Kasumi-1 (cell line): ENCODE measurements around the gene SND1.

Experiments
- DNase-seq, 2 experiments: peaks; one replicate each; lab custom pipeline; 2025; lab: John Stamatoyannopoulos, UW

Gene SND1

GRCh38 chr7:128037081-128037480 lies 385.1 kb downstream of the SND1 start:
- no peak for DNase-seq

DNA sequence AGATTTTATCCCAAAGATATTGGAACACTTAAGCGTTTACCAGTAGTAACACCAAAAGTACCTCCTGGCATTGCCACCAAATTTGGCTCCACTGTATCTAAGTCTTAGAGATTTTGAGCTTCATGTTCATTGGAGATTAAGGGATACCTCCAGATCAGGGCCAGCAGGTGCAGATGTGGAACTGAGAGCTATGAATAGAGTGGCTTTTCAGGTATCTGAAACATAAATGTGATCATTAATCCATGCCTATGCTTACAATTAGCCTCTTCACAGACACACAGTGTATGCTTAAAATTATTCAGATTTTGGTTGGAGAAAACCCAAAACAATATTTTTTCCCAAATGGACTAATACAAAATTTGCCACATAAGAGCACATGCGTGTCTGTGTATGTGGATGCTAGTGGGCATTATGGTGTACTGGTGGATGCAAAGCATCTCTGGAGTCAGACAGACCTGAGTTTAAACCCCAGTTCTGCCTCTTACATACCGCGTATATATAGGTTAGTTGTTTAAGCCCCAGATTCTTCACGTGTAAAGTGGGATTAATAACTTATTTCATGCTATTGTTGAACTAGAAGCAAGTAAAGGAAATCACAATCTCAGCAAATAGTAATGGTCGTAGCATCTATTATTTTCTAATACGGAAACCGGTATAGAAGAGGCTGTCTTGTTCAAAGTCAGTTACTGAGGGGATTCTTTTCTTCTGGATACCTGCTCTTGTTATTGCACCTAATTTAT lies 386.1 kb downstream of the SND1 start:
- no peak for DNase-seq

DNA sequence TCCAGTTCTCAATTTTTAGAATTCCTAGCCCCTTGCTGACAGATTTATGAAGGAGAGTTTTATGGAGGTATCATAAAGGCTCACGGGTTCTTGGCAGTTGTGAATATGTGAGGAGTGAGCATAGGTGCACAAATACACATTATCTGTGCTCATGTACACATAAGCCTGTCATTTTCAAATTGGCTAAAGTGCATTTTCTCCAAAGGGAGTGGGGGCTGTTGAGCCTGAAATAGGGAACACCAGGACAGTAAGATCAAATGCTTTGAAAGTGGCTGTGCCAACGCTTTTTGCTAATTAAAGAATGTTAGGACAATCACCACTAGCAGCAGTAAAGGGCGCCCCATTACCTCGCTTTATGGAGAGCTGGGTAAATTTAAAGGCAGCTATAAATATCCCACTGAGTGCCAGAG lies 387.6 kb downstream of the SND1 start:
- no peak for DNase-seq

GRCh38 chr7:128040205-128040604 lies 388.2 kb downstream of the SND1 start:
- DNase-seq: no peak

DNA sequence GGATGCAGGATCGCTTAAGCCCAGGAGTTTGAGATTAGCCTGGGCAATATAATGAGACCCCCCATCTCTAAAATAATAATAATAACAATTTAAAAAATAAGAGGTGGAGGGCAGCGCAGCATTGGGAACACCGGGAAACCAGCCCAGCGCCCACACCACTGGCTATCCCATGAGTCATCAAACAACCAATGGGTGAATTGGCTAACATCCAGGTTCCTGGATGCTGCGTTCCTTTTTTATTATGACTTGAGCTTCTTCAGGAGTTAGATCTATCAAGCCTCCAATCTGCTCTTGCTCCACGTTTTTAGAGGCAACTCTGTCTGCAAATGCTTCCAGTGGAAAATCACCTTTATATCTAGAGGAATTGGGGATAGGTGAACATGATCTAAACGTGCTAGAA lies 389.2 kb downstream of the SND1 start:
- DNase-seq: no peak

DNA sequence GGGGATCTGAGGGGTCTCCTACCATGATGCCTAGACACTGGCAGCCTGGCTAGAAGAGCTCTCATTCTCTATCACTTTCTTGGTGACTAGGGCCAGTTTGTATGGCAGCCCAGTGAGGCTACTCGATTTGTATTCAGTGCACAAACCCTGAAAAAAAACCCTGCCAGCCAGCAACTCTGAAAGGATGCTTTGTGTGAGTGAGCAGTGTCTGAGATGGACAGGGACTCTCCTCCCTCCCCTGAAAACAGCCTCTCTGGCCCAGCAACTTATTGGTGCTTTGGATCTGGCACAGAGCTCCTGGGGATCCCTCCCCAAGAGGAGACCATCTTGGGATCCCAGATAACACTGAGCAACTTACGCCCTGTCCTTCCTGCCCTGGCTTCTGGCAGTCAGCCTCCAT lies 390.0 kb downstream of the SND1 start:
- no peak for DNase-seq

GRCh38 chr7:128044064-128044463 lies 392.1 kb downstream of the SND1 start:
- DNase-seq: no peak

DNA sequence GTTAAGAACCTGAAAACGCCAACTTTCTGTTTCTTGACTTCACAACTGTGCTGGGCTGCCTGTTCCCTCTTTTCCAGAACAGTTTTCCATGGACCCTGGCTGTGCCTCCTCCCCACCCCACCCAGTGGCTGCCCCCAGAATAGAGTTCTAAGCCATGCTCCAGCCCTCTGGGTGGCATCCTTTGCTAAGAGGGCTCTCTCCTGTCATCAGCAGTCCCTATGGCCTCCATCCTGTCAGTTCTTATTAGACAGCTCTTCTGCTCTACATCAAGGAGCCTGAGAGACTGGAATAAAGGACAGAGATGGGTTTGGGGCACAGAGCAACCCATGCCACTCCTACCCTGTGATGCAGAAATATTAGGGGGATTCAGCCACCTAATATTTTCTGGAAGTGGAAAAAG lies 393.2 kb downstream of the SND1 start:
- DNase-seq: no peak

DNA sequence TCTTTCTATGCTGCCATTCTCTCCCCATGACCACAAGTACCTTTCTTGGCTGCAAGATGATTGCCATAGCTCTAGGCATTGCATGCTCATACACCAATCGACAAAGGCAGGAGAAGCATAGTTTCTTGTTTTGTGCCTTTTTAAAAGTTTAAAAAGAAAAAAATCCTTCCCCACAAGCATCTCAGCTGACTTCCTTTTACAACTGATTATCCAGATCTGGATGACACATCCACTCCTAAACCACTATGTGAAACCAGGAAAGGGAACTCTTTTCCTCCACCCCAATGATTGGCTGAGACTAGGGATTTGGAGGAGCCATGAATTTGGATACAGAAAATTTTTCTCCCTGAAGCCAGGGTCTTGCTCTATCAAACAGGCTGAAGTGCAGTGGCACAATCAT lies 393.8 kb downstream of the SND1 start:
- peak; percentile 12 to 41 for DNase-seq

GRCh38 chr7:128052404-128052803 lies 400.4 kb downstream of the SND1 start:
- DNase-seq: no peak

- DNase-seq: peak; percentile 42 to 51
Measured at GRCh38 chr7:128053023-128053422, 401.0 kb downstream of the SND1 start.

- no peak for DNase-seq
Measured at GRCh38 chr7:128053991-128054390, 402.0 kb downstream of the SND1 start.

DNA sequence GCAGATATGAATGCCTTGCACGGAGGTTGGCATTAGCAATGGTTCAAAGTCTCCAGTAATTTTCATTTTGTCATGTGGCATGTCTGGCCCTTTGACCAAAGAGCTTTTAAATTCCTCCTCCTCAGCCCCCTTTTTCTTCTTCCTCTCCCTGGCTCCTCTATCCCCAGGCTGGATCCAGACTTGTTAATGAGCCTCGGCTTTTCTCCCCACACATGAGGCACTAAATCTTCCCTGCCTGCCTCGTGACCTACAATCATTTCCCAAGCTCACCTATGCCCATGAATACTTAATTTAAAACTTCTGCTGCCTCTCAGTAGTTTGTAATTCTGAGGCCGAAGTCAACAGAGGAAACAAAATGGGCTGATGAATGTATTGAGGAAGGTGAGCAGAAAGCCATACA lies 402.5 kb downstream of the SND1 start:
- no peak for DNase-seq

GRCh38 chr7:128055637-128056036 lies 403.6 kb downstream of the SND1 start:
- no peak for DNase-seq

DNA sequence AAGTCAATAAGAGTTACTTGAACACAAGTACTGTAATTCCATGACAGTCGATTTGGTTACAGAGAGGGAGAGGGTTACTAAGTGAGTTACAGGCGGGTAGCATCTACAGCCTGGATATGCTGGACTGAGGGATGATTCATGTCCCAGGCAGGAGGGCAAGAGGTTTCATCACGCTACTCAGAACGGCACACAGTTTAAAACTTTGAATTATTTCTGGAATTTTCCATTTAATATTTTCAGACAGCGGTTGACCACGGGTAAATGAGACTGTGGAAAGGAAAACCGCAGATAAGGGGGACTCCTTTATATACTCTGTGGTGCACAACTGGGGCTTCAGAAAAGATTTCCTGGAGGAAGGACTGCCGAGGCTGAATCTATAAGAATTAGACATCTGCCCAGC lies 404.9 kb downstream of the SND1 start:
- DNase-seq: no peak

DNA sequence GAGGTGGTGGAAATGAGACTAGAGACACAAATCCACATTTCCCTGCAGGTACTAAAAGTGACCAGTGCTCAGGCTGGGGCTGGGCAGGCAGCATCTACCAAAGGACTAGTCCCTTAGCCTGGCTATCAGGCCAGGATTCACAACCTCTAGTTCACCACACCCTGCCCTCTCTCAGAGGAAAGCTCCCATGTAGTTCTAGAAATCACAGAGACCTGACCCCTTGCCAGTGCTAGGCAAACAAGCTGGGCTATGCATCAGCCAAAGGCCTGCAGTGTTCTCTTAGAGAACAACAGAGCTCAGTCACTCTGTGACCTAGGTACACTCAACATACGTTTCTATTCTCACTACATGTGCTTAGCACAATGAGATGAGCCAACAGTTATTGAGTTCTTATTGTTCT lies 405.9 kb downstream of the SND1 start:
- DNase-seq: no peak

DNA sequence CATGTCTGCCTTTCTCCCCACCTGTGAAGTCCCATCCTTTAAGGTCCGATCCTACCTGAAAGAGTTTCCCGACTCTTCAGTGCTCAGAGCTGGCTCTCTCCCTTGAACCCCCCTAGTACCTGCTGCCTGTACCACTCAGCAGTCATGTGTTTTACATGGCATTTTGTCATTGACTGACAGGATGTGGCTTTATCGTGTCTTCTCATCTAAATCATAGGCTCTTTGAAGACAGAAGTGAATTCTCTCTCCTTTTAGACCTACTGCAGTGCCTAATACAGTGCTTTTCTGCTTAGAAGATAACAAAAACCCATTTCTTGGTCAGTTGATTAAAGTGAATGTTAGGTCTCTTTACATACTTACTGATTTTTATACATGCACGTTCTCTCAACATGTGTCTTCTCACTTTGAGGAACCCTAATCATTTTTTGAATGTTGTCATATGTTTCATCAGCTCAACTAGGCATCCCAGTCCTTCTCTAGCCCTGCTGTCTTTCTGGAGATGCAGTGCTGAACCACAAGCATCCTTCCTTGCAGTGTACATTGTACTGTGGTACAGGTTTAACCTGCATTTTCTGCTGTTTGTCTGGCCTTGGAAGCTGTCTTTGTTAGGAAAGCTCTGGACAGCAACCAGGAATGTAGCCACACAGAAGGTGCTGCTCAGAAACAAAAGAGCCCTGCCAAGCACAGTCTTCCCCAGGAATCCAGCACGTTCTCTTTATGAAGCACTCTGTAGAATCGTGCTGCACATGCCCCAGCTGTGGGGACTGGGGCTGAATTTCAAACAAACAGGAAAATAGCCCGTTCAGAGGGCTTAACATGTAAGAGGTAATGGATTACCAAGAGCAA lies 407.4 kb downstream of the SND1 start:
- no peak for DNase-seq

DNA sequence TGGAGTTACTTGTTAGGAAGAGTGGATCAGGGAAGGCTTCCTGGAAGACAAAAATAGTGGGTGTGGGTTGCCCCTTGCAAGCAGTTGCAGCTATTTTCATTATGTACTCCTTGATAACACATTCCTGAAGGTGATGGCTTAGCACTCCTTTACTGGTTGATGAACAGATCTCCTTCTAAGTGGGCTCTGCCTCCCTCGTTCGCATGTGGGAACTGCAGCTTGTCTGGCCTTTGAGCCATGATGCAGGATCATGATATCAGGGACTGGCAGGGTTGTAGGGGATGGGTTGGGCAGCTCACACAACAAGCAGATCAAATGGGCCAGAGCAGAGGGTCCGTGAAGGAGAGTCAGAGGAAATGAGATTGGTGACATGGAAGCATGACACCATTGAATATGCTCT lies 408.0 kb downstream of the SND1 start:
- no peak for DNase-seq

DNA sequence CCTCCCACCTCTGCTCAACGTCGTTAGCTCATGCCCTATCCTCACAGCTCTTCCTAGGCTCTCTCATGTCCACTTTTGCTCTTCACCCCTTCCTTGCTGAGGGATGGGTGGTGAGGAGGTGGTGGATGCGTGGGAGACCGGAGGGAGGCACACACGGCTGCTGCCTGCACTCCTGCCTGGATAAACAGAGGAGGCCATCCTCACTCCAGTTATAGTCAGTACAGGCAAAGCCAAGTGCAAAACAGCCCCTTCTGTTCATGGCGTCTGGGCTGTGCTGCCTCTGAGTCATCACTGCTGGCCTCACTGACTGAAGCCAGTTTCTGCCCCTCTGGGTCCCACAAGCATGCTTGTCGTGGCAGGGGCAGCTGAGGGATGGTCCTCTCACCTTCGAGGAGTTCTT lies 411.1 kb downstream of the SND1 start:
- DNase-seq: no peak

GRCh38 chr7:128065872-128066271 lies 413.9 kb downstream of the SND1 start:
- no peak for DNase-seq

GRCh38 chr7:128066395-128066794 lies 414.4 kb downstream of the SND1 start:
- DNase-seq: no peak

DNA sequence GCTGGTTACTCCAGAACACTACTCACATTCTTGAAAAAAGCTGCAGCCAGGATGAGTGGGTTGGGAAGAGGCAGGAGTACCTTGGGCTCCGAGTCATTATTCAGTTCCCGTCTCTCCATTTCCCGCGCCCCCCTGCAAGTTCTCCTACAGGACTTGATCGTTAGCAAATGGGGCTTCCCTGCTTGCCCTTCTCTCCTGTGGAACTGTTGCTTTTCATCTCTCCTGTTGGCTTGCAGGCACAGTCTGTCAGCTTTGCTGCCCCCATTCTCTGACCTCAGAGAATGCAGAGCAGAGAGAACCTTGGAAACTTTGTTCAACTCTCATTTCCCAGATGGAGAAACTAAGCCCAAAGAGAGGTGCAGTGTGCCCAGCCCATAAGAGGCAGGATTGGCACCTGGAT lies 414.9 kb downstream of the SND1 start:
- DNase-seq: no peak

DNA sequence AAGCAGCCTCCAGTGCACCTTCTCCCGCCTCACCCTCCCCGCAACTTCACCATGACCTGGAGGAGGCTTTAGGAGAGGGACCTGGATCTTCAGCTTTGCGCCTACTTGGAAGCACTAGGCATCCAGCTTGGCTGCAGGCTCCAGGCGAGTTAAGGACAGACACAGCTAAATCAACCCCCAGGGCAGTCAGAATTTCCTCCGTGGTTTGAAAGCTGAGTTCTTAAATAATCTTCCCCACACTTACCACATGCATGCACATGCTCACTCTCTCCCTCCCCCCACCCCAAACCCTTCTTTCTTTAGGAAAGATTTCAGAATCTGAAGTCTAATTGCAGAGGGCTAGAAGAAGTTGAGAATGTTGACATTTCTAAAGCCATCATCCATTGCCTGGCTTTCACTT lies 416.0 kb downstream of the SND1 start:
- peak; percentile 18 to 20 for DNase-seq

DNA sequence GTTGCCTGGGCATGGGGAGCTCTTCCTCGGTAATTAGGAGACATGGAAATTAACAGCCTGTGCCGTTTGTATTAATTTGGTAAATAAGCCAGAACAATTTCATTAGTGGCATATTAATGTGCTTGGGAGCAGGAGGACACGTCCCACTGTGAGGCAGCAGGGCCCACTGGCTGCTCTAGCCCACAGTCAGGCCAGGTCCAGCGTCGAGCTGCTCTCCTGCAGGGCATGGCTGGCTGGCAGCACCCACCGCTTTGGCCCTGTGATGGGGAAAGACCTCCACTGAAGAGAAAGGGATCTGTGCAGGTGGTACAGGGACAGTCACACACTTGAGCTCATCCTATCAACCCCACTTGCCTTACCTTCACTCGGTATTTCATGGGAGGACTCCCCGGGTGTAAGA lies 416.8 kb downstream of the SND1 start:
- no peak for DNase-seq
